ENCODE data around the gene OR10S1. TPM values are rescaled to one million over a fixed set of nuclear protein-coding genes. Genes with fewer than 3 reads are reported as not detected.

OR10S1 gene
- total and polyA plus RNA-seq, 2 of the 8 experiments (the other 6 are each of a cell fraction or from before 2014, with no cell fraction given), result not detected

DNA sequence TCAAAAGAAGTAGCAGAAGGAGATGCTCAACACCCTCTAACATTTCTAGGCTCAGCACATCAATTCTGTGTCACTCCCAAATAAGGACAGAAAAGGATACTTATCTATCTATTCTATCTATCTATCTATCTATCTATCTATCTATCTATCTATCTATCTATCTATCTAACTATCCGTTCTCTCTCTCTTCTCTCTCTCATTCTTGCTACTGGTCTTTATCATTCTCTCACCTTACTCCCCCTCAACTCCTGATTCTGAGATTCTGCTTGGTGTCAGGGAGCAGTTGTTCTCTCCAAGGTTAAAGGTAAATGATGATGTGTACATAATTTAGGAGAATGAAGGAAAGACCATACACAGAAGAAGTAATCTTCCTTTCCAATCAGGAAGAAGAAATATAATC lies 17.5 kb upstream of the OR10S1 start, which contains the start of gene OR10G6:
TSS of gene OR10G6 (minus strand) at position 43 of the 400 bp plus-strand sequence. CDS start at position 43, 0 bp downstream.
- Histone ChIP-seq H3K36me3 (ENCODE audit: control insufficient read depth in 2 of 4, insufficient read depth in 4 of 4, low read length in 3 of 4) (no peaks in the 10 kb centered on the region), H2BK5ac (ENCODE audit: low read depth, low read length) (no peak within 1 kb of the TSS; the same call in 1 of the 2 replicates), H3K4me1 (replicated peaks in 1 of 4; ENCODE audit: control insufficient read depth in 3 of 4, insufficient read depth in 4 of 4, low read length in 3 of 4) (no peaks in the 10 kb centered on the region), H3K23me2 (ENCODE audit: low read depth, low read length) (no peaks in the 10 kb centered on the region), H3K27me3 (replicated peaks in 1 of 4; ENCODE audit: control insufficient read depth in 3 of 4, extremely low read depth in 1 of 4, insufficient read depth in 3 of 4, low read length in 3 of 4) (no peaks in the 10 kb centered on the region), H3K9me3 (ENCODE audit: insufficient read depth in 2 of 2, low read depth in 1 of 2, low read length in 1 of 2) (no peaks in the 10 kb centered on the region), H3K14ac (ENCODE audit: insufficient read length) (no peak within 1 kb of the TSS), H4K91ac (replicated peaks; ENCODE audit: insufficient read length, low read length) (no peak within 1 kb of the TSS), H4K8ac (ENCODE audit: extremely low read depth, insufficient read depth, low read length) (no peak within 1 kb of the TSS), H2BK12ac (ENCODE audit: low read depth, low read length) (no peak within 1 kb of the TSS), H3K79me2 (ENCODE audit: control insufficient read depth in 1 of 2, insufficient read depth in 2 of 2, low read length in 2 of 2) (no peaks in the 10 kb centered on the region), H2AK5ac (ENCODE audit: low read depth, low read length) (no peak within 1 kb of the TSS), H3K23ac (ENCODE audit: insufficient read length) (no peak within 1 kb of the TSS), H3K79me1 (ENCODE audit: low read depth, low read length) (no peaks in the 10 kb centered on the region), H2BK15ac (ENCODE audit: low read length) (no peak within 1 kb of the TSS), H3K9ac (replicated peaks in 1 of 4; ENCODE audit: extremely low read depth in 1 of 4, low read depth in 3 of 4, low read length in 3 of 4) (no peak within 1 kb of the TSS), H4K5ac (ENCODE audit: insufficient read length, low read depth, low read length) (no peak within 1 kb of the TSS), H3K4ac (replicated peaks; ENCODE audit: insufficient read length, low read depth, low read length) (no peak within 1 kb of the TSS), H2AFZ (ENCODE audit: low read length) (no peak within 1 kb of the TSS), H3K56ac (replicated peaks; ENCODE audit: insufficient read length, low read depth, low read length) (no peak within 1 kb of the TSS), H4K20me1 (replicated peaks in 1 of 2; ENCODE audit: control insufficient read depth in 1 of 2, insufficient read depth in 2 of 2, low read length in 2 of 2) (no peaks in the 10 kb centered on the region), H2BK20ac (ENCODE audit: low read length) (no peak within 1 kb of the TSS), H2BK120ac (replicated peaks; ENCODE audit: low read depth, low read length) (no peak within 1 kb of the TSS), H3K4me3 (ENCODE audit: extremely low read depth in 1 of 4, insufficient read depth in 2 of 4, low read depth in 3 of 4, low read length in 4 of 4) (no peak within 1 kb of the TSS), H3K18ac (ENCODE audit: extremely low read depth, low read length) (no peak within 1 kb of the TSS), H3K4me2 (ENCODE audit: insufficient read depth in 1 of 2, low read depth in 2 of 2, low read length in 2 of 2) (no peak within 1 kb of the TSS), H3K27ac (ENCODE audit: low read depth, low read length) (no peak within 1 kb of the TSS)
- DNase-seq (ENCODE audit: low read depth in 1 of 2, low spot score in 2 of 2) (no peak), FAIRE-seq (no peak)
- CTCF ChIA-PET (ENCODE audit: partially characterized antibody), result interaction anchor here (1.5 kb wide), 1 partner anchor 74 kb away, joined by 3 read pairs; no protein-coding TSS in a partner anchor
- POLR2A ChIA-PET (ENCODE audit: partially characterized antibody), result no interaction called here
- 84 to 100% methylated on average over 1 of the region's 1 CpG for WGBS, 2 experiments (ENCODE audit: extremely low coverage in 1 of 2, insufficient coverage in 1 of 2, insufficient read length in 1 of 2, insufficient replicate concordance in 2 of 2, low coverage in 1 of 2, low lambda C conversion rate in 2 of 2, missing lambda C conversion rate in 1 of 2)
- TF ChIP-seq POU5F1 (IDR thresholded peaks at IDR 0.05; ENCODE audit: low read depth, low read length) (no peak), MAFK (IDR thresholded peaks at IDR 0.05; ENCODE audit: low read depth, low read length) (no peak), GABPA (IDR thresholded peaks at IDR 0.05; ENCODE audit: borderline replicate concordance, insufficient read depth, low read length) (no peak), CREB1 (IDR thresholded peaks at IDR 0.05) (no peak), RFX5 (IDR thresholded peaks at IDR 0.05; ENCODE audit: borderline replicate concordance, low read depth, low read length) (no peak), CEBPB (IDR thresholded peaks at IDR 0.05; ENCODE audit: low read depth, low read length) (no peak), SP1 (IDR thresholded peaks at IDR 0.05; ENCODE audit: low read depth, low read length) (no peak), SAP30 (IDR thresholded peaks at IDR 0.05; ENCODE audit: insufficient read depth, insufficient replicate concordance, low read length) (no peak), KDM5A (IDR thresholded peaks at IDR 0.05; ENCODE audit: low read length) (no peak), TCF12 (IDR thresholded peaks at IDR 0.05; ENCODE audit: low read depth, low read length) (no peak), SUZ12 (IDR thresholded peaks at IDR 0.05; ENCODE audit: low read length) (no peak), HDAC2 (IDR thresholded peaks at IDR 0.05; ENCODE audit: borderline replicate concordance in 1 of 2, low read depth in 2 of 2, low read length in 2 of 2) (no peak), RAD21 (IDR thresholded peaks at IDR 0.05 in 1 of 2, conservative IDR thresholded peaks at IDR 0.05 in 1 of 2; ENCODE audit: low read depth in 2 of 2, low read length in 2 of 2) (no peak), CTBP2 (IDR thresholded peaks at IDR 0.05; ENCODE audit: borderline replicate concordance, insufficient read depth, insufficient read length, low read length) (no peak), NANOG (IDR thresholded peaks at IDR 0.05; ENCODE audit: insufficient read depth, low read depth, low read length, poor library complexity, severe bottlenecking) (no peak)

Measured in H1 (cell line).